Measurements from ENCODE around the gene NDUFA11.

NDUFA11 gene

DNA sequence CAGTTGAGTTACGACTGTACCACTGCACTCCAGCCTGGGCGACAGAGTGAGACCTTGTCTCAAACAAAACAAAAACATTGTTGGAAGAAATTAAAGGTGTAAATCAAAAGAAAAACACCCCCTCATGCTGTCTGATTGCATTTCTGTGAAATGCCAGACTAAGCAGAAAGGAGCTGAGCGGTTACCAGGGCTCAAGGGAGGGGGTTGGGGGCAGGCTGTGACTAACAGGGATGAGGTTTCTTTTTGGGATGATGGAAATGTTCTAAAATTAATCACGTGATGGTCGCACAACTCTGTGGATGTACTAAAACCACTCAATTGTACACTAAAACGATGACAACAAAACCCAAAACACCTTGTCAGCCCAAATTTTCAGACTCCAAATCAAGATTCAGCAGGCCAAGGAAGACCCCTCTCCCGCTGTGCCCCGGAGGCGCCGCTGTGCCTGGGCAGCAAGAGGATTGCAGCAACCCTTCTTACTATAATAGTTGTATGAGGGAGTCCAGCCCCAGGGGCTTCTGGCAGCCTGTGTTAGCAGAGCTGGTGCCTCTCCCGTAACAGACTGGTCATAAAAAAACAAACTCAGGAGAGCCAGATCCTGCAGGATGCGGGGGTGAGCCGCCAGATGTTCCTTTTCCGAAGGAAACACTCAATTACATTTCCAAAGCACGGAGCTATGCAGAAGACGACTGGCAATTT is 31.3 kb upstream of the NDUFA11 start:
- no peaks in the 10 kb centered on the region for H3K9me2 ChIP-seq (replicated peaks; ENCODE audit: insufficient read depth, low read length)
- TF ChIP-seq EZH2phosphoT487 (conservative IDR thresholded peaks at IDR 0.05; ENCODE audit: low read length), result no peak
- TF ChIP-seq, protein P1, sequence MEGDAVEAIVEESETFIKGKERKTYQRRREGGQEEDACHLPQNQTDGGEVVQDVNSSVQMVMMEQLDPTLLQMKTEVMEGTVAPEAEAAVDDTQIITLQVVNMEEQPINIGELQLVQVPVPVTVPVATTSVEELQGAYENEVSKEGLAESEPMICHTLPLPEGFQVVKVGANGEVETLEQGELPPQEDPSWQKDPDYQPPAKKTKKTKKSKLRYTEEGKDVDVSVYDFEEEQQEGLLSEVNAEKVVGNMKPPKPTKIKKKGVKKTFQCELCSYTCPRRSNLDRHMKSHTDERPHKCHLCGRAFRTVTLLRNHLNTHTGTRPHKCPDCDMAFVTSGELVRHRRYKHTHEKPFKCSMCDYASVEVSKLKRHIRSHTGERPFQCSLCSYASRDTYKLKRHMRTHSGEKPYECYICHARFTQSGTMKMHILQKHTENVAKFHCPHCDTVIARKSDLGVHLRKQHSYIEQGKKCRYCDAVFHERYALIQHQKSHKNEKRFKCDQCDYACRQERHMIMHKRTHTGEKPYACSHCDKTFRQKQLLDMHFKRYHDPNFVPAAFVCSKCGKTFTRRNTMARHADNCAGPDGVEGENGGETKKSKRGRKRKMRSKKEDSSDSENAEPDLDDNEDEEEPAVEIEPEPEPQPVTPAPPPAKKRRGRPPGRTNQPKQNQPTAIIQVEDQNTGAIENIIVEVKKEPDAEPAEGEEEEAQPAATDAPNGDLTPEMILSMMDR (IDR thresholded peaks at IDR 0.05; ENCODE audit: insufficient read depth, low read length, poor library complexity, severe bottlenecking), result no peak
- no peak overlapping the region for H2AFZ ChIP-seq (ENCODE audit: low read depth, low read length, severe bottlenecking)
- H3K27me3 ChIP-seq (ENCODE audit: low read length), result no peaks in the 10 kb centered on the region
- peaks cover 3% of the 10 kb centered on the region for H3K79me2 ChIP-seq (ENCODE audit: insufficient read depth, low read length)
- no peak overlapping the region for H3K9ac ChIP-seq (ENCODE audit: low read length)
- no peaks in the 10 kb centered on the region for H4K20me1 ChIP-seq (ENCODE audit: low read depth, low read length)
- no peak overlapping the region for H3K4me2 ChIP-seq (ENCODE audit: low read depth, low read length, poor library complexity, severe bottlenecking)
- no peaks in the 10 kb centered on the region for H3F3A ChIP-seq (ENCODE audit: insufficient read depth)
- H3K4me3 ChIP-seq (ENCODE audit: insufficient read depth, low read length, poor library complexity, severe bottlenecking), result no peak overlapping the region
- no peaks in the 10 kb centered on the region for H3K9me3 ChIP-seq (ENCODE audit: insufficient read depth, low read length)
- no peaks in the 10 kb centered on the region for H3K36me3 ChIP-seq (ENCODE audit: low read length)
- H3K27ac ChIP-seq (ENCODE audit: low read depth, low read length), result no peak overlapping the region

DNA sequence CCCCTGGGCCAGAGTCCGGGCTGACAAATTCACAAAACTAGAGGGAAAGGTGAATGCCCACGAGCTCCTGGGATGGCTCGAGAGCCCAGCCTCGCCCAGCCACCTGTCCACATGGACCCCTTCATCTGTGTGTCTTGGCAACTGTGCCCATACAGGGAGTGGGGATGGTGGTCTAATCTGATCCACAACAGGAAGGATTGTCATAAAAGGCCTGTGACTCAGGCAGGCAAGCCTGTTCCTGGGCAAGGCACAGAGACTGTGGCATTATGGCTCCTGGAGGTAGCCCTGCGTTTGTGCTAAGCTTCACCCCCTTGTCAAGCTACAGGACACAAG is 30.4 kb upstream of the NDUFA11 start:
- Histone ChIP-seq H3K4me2 (ENCODE audit: low read depth, low read length, poor library complexity, severe bottlenecking) (no peak overlapping the region), H2AFZ (ENCODE audit: low read depth, low read length, severe bottlenecking) (no peak overlapping the region), H3K4me3 (ENCODE audit: insufficient read depth, low read length, poor library complexity, severe bottlenecking) (no peak overlapping the region), H3K27ac (ENCODE audit: low read depth, low read length) (no peak overlapping the region), H3K27me3 (ENCODE audit: low read length) (no peaks in the 10 kb centered on the region), H3K9me2 (replicated peaks; ENCODE audit: insufficient read depth, low read length) (no peaks in the 10 kb centered on the region), H3K36me3 (ENCODE audit: low read length) (no peaks in the 10 kb centered on the region), H3K79me2 (ENCODE audit: insufficient read depth, low read length) (no peaks in the 10 kb centered on the region; the same call in 1 of the 2 replicates), H3K9me3 (ENCODE audit: insufficient read depth, low read length) (no peaks in the 10 kb centered on the region), H3K9ac (ENCODE audit: low read length) (no peak overlapping the region), H3F3A (ENCODE audit: insufficient read depth) (no peaks in the 10 kb centered on the region), H4K20me1 (ENCODE audit: low read depth, low read length) (no peaks in the 10 kb centered on the region)
- TF ChIP-seq EZH2phosphoT487 (conservative IDR thresholded peaks at IDR 0.05; ENCODE audit: low read length), result no peak
- TF ChIP-seq, protein P1 (IDR thresholded peaks at IDR 0.05; ENCODE audit: insufficient read depth, low read length, poor library complexity, severe bottlenecking), result no peak

DNA sequence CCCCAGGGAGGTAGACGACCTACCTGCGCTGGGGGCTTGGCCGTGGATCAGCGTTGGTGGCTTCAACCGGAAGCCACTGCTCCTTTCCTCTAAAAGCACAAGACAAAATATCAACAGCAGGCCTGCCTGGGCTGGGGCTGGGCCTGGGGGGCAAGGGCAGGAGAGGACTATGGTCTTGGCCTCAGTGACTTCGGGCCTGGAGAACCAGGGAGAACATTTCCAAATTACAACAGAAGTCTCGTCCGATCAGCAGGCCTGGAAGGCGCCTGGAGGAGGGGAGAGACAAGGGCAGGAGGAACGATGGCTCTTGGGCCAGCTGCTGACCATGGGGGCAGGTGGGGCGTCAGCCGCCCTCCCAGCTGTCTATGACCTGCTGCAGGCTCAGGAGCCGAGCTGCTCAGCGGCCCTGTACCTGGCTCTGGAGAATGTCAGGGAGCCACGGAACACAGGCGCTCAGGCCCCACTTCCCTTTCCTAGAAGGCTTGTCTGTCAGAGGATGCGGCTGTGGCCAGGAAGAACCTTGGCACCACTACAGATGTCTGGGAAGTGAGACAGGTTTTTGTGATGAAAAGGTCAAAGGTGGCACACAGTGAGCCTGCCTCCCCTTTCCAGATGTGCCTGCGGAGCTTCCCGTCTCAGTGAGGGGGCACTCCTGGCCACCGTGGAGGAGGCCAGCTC is 29.9 kb upstream of the NDUFA11 start:
- H3K9me3 ChIP-seq (ENCODE audit: insufficient read depth, low read length), result no peaks in the 10 kb centered on the region
- no peak overlapping the region for H3K4me2 ChIP-seq (ENCODE audit: low read depth, low read length, poor library complexity, severe bottlenecking)
- H2AFZ ChIP-seq (ENCODE audit: low read depth, low read length, severe bottlenecking), result no peak overlapping the region
- H4K20me1 ChIP-seq (ENCODE audit: low read depth, low read length), result no peaks in the 10 kb centered on the region
- no peaks in the 10 kb centered on the region; the same call in 1 of the 2 replicates for H3K79me2 ChIP-seq (ENCODE audit: insufficient read depth, low read length)
- no peak overlapping the region for H3K4me3 ChIP-seq (ENCODE audit: insufficient read depth, low read length, poor library complexity, severe bottlenecking)
- H3K27me3 ChIP-seq (ENCODE audit: low read length), result no peaks in the 10 kb centered on the region
- no peaks in the 10 kb centered on the region for H3K9me2 ChIP-seq (replicated peaks; ENCODE audit: insufficient read depth, low read length)
- no peak overlapping the region for H3K27ac ChIP-seq (ENCODE audit: low read depth, low read length)
- TF ChIP-seq EZH2phosphoT487 (conservative IDR thresholded peaks at IDR 0.05; ENCODE audit: low read length), result no peak
- TF ChIP-seq, protein P1 (IDR thresholded peaks at IDR 0.05; ENCODE audit: insufficient read depth, low read length, poor library complexity, severe bottlenecking), result no peak
- no peaks in the 10 kb centered on the region for H3F3A ChIP-seq (ENCODE audit: insufficient read depth)
- no peaks in the 10 kb centered on the region for H3K36me3 ChIP-seq (ENCODE audit: low read length)
- H3K9ac ChIP-seq (ENCODE audit: low read length), result no peak overlapping the region

All from SU-DHL-6 (cell line).